Hepatocyte (in vitro differentiated cells): ENCODE data around the gene TNFRSF12A.

ENCODE experiments used
- CTCF ChIP-seq: fragments of 200-600 bp; sonication (generic); IDR thresholded peaks from 2 replicates; pipeline ENCODE4 v1.5.1; 2016; ENCODE audit warnings: antibody characterized with exemption, mild to moderate bottlenecking; ENCODE audit not compliant: poor library complexity
- EZH2 ChIP-seq: fragments of 200-600 bp; sonication (generic); IDR thresholded peaks from 2 replicates; pipeline ENCODE4 v1.6.1; 2016; ENCODE audit warnings: antibody characterized with exemption, mild to moderate bottlenecking, borderline replicate concordance
- EZH2phosphoT487 ChIP-seq: fragments of 200-600 bp; sonication (generic); IDR thresholded peaks from one replicate; pipeline ENCODE4 v1.6.1; 2018; ENCODE audit warnings: antibody characterized with exemption, mild to moderate bottlenecking, low read depth, moderate library complexity; ENCODE audit not compliant: unreplicated experiment, severe bottlenecking

- TF ChIP-seq CTCF = no peak
- no peak for TF ChIP-seq EZH2phosphoT487
- TF ChIP-seq EZH2 = no peak
These were observed 29.8 kb downstream of the TNFRSF12A start for GRCh38 chr16:3049921-3050481.
